HG02885 (cell line): Measurements from ENCODE around the gene PCED1B.
"Not testable (repeated sequence)": the region's sequence is repeated elsewhere in the genome, so short reads cannot be mapped to it uniquely, and the experiment has no call there.

Experiments
- ATAC-seq: cut with Tn5 transposase; IDR thresholded peaks from one replicate; pipeline ENCODE4 v1.9.1; 2021; ENCODE audit warnings: mild to moderate bottlenecking; ENCODE audit not compliant: unreplicated experiment, poor library complexity

The PCED1B gene

DNA sequence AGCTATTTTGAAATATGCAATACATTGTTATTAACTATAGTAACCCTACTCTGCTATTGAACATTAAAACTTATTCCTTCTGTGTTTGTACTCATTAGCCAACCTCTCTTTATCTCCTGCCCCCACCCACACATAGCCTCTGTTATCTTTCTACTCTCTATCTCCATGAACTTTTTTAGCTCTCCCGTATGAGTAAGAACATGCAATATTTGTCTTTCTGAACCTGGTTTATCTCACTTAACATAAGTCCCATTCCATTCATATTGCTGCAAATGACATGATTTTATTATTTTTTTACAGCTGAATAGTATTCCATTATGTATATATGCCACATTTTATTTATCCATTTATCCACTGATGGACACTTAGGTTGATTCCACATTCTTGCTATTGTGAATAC, 79.4 kb downstream of the PCED1B start:
- no peak for ATAC-seq

GRCh38 chr12:47159348-47159747, 79.9 kb downstream of the PCED1B start:
- ATAC-seq: no peak

DNA sequence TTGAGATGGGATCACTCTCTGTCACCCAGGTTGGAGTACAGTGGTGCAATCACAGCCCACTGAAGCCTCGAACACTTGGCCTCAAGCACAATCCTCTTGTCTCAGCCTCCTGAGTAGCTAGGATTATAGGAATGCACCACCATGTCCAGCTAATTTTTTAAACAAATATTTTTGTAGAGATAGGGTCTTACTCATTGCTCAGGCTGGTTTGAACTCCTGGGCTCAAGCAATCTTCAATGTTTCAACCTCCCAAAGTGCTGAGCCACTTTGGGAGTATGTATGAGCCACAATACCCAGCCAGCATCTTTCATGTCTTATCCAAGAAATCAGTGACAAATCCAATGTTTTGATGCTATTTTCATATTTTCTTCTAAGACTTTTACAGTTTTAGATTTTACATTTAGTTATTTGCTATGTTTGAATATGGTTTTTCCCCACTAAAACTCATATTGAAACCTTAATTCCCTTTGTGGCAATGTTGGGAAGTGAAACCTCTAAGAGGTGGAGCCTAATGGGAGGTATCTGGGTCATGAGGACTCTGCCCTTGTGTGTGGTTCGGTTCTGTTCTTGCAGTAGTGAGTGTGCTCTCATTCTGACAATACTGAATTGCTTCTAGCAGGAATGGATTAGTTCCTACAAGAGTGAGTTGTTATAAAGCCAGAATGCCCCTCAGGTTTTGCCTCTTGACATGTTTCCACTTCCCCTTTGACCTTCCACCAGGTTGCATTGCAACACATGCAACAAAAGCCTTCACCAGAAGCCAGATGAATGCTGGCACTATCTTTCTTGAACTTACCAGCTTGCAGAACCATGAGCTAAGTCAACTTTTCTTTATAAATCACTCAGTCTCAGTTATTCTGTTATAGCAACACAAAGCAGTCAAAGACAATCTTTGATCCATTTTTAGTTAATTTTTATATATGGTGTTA, 81.2 kb downstream of the PCED1B start:
- no peak for ATAC-seq

- no peak for ATAC-seq
Observed at GRCh38 chr12:47164116-47164515, 84.7 kb downstream of the PCED1B start.

DNA sequence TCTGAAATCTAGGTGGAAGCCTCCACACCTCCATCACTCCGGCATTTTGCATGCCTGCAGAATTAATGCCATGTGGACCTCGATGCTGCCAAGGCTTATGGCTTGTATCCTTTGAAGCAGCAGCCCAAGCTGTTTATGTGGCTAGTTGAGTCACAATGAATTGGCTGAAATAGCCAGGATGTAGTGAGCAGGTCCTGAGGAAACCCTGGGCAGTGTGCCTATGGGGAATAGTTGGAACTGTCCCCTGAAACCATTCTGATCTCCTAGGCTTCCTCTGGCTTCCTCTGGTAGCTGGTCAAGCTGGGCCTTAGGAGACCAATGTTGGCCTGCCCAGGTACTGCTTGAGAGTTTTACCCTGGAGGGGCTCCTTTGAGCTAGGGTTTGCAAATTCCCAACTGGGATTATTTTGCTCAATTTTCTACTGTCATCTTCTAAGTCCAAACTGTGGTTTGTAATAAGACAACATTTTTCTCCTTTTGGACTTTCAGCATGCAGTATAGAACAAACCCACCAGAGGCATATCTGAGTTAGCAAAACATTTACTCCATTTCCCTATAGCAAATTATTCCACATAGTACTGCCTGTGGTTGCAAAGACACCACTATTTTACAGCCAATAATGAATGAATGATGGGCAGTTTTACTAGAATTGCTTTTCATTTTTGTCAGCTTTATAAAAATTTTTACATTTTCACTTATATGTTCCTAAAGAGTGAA, 85.5 kb downstream of the PCED1B start:
- no peak for ATAC-seq

DNA sequence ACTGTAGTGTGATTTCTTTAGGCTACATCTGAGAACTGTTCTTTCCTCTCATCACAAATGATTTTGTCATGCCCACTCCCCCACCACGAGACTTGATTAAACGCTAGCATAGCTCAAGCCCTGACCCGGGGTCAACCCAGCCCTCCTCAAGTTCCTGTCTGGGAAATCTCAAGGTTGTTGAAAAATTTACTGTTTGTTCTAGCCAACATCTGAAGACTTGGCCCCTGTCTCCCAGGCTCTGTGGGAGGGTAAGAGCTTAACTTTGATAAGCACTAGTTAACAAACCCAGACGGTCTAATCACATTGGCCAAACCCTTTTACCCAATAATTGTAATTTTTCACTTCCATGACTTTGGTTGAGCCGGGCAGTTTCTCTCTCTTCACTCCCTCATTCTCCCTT, 86.5 kb downstream of the PCED1B start:
- ATAC-seq: no peak

GRCh38 chr12:47166365-47166764, 86.9 kb downstream of the PCED1B start:
- no peak for ATAC-seq

GRCh38 chr12:47170281-47170680, 90.9 kb downstream of the PCED1B start:
- ATAC-seq: not testable (repeated sequence)

DNA sequence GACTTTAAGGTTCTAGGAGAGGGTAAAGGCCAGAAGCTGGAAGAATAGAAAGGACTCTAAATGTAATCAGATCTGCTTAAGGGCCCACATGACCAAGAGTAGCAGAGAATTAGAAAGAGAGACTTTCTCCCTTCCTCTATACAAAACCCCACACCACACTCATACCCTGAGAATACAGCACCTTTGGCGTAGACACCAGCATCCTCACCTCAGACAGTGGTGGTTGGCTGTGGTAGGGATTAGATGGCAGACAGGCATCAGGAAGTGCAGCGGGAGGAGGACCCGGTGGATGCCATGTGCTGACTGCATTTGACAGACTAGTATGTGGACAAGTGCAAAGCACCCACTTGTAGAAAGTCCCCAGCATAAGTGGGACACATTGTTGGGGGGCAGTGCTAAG, 98.6 kb downstream of the PCED1B start:
- ATAC-seq: no peak

GRCh38 chr12:47182164-47182938, 102.9 kb downstream of the PCED1B start:
- peak; percentile 73 for ATAC-seq

- ATAC-seq: no peak
Observed at GRCh38 chr12:47184229-47184628, 104.8 kb downstream of the PCED1B start.

DNA sequence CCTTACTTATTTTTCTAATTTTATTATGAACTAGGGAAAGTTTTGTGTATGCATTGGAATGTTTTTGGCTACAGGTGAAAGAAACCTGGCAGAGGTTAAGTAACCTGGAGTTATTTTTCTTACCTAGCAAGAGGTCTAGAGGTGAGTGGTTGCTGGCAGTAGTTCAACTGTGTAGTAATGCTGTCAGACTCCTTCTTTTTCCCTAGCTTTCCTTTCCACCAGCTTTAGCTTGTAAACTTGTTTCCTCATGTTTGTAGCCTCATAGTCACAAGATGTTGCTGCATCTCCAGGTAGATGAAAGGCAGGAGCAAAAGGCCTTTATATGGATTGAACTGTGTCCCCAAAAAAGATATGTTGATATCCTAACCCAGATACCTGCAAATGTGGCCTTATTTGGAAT, 105.4 kb downstream of the PCED1B start:
- no peak for ATAC-seq

DNA sequence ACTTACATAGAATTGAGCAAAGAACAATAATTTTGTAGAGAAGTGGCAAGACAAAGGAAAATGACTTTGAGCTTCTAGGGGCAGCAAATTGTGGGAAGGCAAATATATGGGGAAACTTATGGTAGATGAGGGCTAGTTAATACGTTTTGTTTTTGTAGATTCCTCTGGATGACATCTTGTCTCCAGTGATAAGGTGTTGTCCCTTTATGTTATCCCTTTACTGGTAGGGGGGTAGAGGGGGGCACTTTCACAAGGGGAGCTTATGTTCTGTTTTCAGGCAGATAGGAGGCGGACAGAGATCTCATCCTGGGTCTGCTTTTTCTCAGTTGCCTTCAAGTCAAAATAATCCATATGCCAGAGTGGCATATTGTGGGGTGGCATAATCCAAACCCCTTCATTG, 106.8 kb downstream of the PCED1B start:
- no peak for ATAC-seq

GRCh38 chr12:47188576-47189441, 109.4 kb downstream of the PCED1B start:
- ATAC-seq: no peak

DNA sequence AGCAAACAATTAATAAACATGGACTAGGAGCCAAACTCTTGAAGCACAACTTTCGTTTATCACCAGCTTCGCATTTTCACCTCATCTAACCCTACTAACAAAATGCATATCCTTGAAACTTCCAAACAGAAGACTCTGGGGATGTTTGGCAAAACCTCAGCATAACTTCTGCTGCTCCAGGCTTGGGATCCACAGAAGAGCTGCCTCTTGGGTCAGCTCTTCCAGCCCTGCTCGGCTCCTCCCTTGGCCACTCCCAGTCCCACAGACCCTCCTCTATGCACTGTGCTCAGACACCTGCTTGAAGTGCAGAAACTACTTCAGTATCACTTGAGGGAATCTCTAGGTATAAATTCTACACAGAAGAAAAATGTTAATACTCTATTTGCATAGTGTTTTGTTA, 110.3 kb downstream of the PCED1B start:
- no peak for ATAC-seq

- no peak for ATAC-seq
Observed at GRCh38 chr12:47190271-47190750, 110.9 kb downstream of the PCED1B start.

- ATAC-seq: no peak
Observed at GRCh38 chr12:47190905-47191304, 111.5 kb downstream of the PCED1B start.

DNA sequence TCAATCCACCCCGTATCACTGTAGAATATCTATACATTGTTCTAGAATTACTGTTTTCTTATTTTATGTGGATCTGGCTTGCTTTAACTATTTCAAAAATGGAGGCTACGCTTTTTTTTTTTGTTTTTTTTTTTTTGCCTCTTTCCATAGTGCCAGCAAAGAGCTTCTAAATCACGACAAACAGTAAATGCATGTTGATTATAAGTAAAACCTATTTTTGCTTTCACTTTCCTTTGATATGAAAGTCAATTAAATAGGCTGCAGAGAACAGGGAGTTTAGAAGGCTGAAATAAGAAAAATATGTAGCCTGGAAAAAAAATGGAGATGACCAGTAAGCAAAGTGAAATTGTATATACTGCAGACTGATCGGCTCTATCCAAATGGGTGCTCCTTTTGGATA, 112.6 kb downstream of the PCED1B start:
- ATAC-seq: no peak

- ATAC-seq: no peak
Observed at GRCh38 chr12:47193066-47193465, 113.6 kb downstream of the PCED1B start.

DNA sequence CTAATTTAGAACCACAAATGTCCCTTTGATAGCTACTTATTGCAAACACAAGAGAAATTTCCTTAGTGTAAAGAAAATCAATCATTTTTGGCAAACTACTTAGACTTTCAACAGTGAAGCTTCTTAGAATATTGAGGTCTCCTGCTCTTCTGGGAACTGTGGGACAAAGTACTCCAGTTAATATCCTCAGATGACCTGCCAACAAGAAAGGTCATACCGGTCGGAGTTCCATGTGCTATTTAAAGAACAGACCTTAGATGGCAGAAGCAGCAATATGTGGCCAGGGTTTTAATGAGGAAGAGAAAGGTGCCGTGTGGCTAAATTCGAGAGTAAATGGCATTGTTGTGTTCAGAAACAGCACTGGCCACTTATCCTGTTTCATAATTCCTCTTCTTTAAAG, 115.1 kb downstream of the PCED1B start:
- no peak for ATAC-seq
